HG02623 (cell line): ENCODE measurements around the gene SLC28A1.

ENCODE experiments used
- ATAC-seq: cut with Tn5 transposase; IDR thresholded peaks from one replicate; pipeline ENCODE4 v1.9.1; 2021; ENCODE audit warnings: moderate library complexity; ENCODE audit not compliant: unreplicated experiment

SLC28A1 gene

GRCh38 chr15:84934942-84935729 is 50.7 kb downstream of the SLC28A1 start:
- no peak for ATAC-seq

- ATAC-seq = no peak
Observed at GRCh38 chr15:84937144-84937543, 52.7 kb downstream of the SLC28A1 start.

GRCh38 chr15:84938726-84939125 is 54.3 kb downstream of the SLC28A1 start:
- no peak for ATAC-seq

- ATAC-seq = no peak
Observed at GRCh38 chr15:84940399-84940798, 55.9 kb downstream of the SLC28A1 start.

GRCh38 chr15:84942456-84942855 is 58.0 kb downstream of the SLC28A1 start:
- no peak for ATAC-seq

- no peak for ATAC-seq
Observed at GRCh38 chr15:84944311-84944710, 59.8 kb downstream of the SLC28A1 start.

- no peak for ATAC-seq
Observed at GRCh38 chr15:84944861-84945260, 60.4 kb downstream of the SLC28A1 start.

- no peak for ATAC-seq
Observed at GRCh38 chr15:84946772-84947489, 62.5 kb downstream of the SLC28A1 start.

- no peak for ATAC-seq
Observed at GRCh38 chr15:84947947-84948830, 63.7 kb downstream of the SLC28A1 start.

- no peak for ATAC-seq
Observed at GRCh38 chr15:84949043-84949442, 64.6 kb downstream of the SLC28A1 start.

- no peak for ATAC-seq
Observed at GRCh38 chr15:84949845-84950569, 65.5 kb downstream of the SLC28A1 start.

- ATAC-seq = no peak
Observed at GRCh38 chr15:84950570-84951111, 66.2 kb downstream of the SLC28A1 start.

GRCh38 chr15:84951736-84952135 is 67.3 kb downstream of the SLC28A1 start:
- ATAC-seq = no peak

GRCh38 chr15:84953136-84953535 is 68.7 kb downstream of the SLC28A1 start:
- no peak for ATAC-seq

GRCh38 chr15:84953726-84954125 is 69.3 kb downstream of the SLC28A1 start:
- ATAC-seq = no peak

GRCh38 chr15:84955089-84955848 is 70.8 kb downstream of the SLC28A1 start:
- no peak for ATAC-seq

- no peak for ATAC-seq
Observed at GRCh38 chr15:84956199-84956598, 71.7 kb downstream of the SLC28A1 start.

GRCh38 chr15:84960391-84961113 is 76.1 kb downstream of the SLC28A1 start:
- no peak for ATAC-seq

- no peak for ATAC-seq
Observed at GRCh38 chr15:84961114-84961452, 76.6 kb downstream of the SLC28A1 start.
